Prostate gland (tissue), 2 donors: ENCODE results near the gene SBNO2. TPM values are rescaled to one million over a fixed set of nuclear protein-coding genes. Genes with fewer than 3 reads are reported as not detected.
A peak's percentile ranks its signal among the peaks of the same experiment; 100 is the strongest.

Experiments used
- DNase-seq: peaks from one replicate; pipeline ENCODE4 v3.0.0-alpha.2; 2019; ENCODE audit warnings: low spot score
- H3K27ac ChIP-seq, 2 donors: fragments of 200-600 bp; sonication (generic); 2 replicates each; pipeline ENCODE4 v1.5.1; 2017 to 2019
- H3K27me3 ChIP-seq: fragments of 200-600 bp; sonication (generic); replicated peaks from 2 replicates; pipeline ENCODE4 v1.5.1; 2019; ENCODE audit not compliant: insufficient read depth
- H3K36me3 ChIP-seq, 2 donors: fragments of 200-600 bp; sonication (generic); 1 replicate in 1 of 2; 2 replicates in 1 of 2; pipeline versions ENCODE4 v1.5.1 to v1.8.1; 2017 to 2019
- H3K4me1 ChIP-seq: fragments of 200-600 bp; sonication (generic); replicated peaks from 2 replicates; pipeline ENCODE4 v1.5.1; 2019
- H3K4me3 ChIP-seq, 2 donors: fragments of 200-600 bp; sonication (generic); 2 replicates each; pipeline ENCODE4 v1.5.1; 2017 to 2019
- H3K9me3 ChIP-seq: fragments of 200-600 bp; sonication (generic); 2 replicates; pipeline ENCODE4 v1.5.1; 2017
- CTCF ChIP-seq, 4 experiments: fragments of 200-600 bp in 2 of 4; fragments of 450-650 bp in 2 of 4; sonication (generic) in 2 of 4; IDR thresholded peaks; 1 replicate in 3 of 4; 2 replicates in 1 of 4; pipeline ENCODE4 v1.5.1; 2016 to 2019; ENCODE audit warnings: antibody characterized with exemption in 4 of 4, mild to moderate bottlenecking in 2 of 4, moderate library complexity in 2 of 4
- POLR2A ChIP-seq: fragments of 450-650 bp; IDR thresholded peaks from one replicate; pipeline ENCODE4 v1.6.1; 2016; ENCODE audit warnings: antibody characterized with exemption, mild to moderate bottlenecking
- POLR2AphosphoS5 ChIP-seq: sonication (generic); formaldehyde crosslinking; IDR thresholded peaks from one replicate; pipeline ENCODE4 v1.6.1; 2017; ENCODE audit warnings: antibody characterized with exemption
- WGBS: methylation state at CpG from one replicate; pipeline ENCODE4 v1.1.5; 2018; 5-methylcytosine and 5-hydroxymethylcytosine counted together
- intact Hi-C: fragments of 100-400 bp; cut with DNase I; formaldehyde crosslinking; loops from one replicate; pipeline ENCODE4 v1.14.2; 2022
- total RNA-seq, 2 donors: library from RNA; depleted of rRNA; stranded (reverse); fragments of >200 nt; gene quantifications; one replicate each; pipeline ENCODE4 v1.1.0, GENCODE V29; 2016

SBNO2 gene
- total RNA-seq, 2 donors from 2014 or later = 32.5 to 79.9 TPM

- intact Hi-C loops = no loop called here
- no peak for TF ChIP-seq CTCF (IDR thresholded peaks at IDR 0.05)
- TF ChIP-seq POLR2A = no peak
- TF ChIP-seq POLR2AphosphoS5 = no peak
- whole genome bisulfite sequencing = 69% methylated on average over 22 of the region's 38 CpGs
Observed at GRCh38 chr19:1085676-1086442, 88.2 kb downstream of the SBNO2 start.

GRCh38 chr19:1085053-1085658, 88.9 kb downstream of the SBNO2 start:
- Histone ChIP-seq H3K9me3 (no peaks in the 10 kb centered on the region), H3K4me1 (no peaks in the 10 kb centered on the region), H3K27ac (no peak overlapping the region), H3K4me3 (no peak overlapping the region), H3K36me3 (no peaks in the 10 kb centered on the region), H3K27me3 (no peaks in the 10 kb centered on the region)
- no peak for DNase-seq
- 52% methylated on average over 8 of the region's 8 CpGs for WGBS
- no peak for TF ChIP-seq POLR2A
- intact Hi-C loops = no loop called here

More at GRCh38 chr19:1085676-1086442, 88.2 kb downstream of the SBNO2 start:
- Histone ChIP-seq H3K4me3 (no peak overlapping the region), H3K9me3 (no peaks in the 10 kb centered on the region), H3K4me1 (no peaks in the 10 kb centered on the region), H3K27me3 (no peaks in the 10 kb centered on the region), H3K36me3 (no peaks in the 10 kb centered on the region), H3K27ac (no peak overlapping the region)
- DNase-seq = no peak

- intact Hi-C loops = no loop called here
- DNase-seq = no peak
- no peak overlapping the region for H3K4me3 ChIP-seq
Observed at GRCh38 chr19:1084024-1084868, 89.8 kb downstream of the SBNO2 start.

GRCh38 chr19:1082928-1083816, 90.9 kb downstream of the SBNO2 start:
- TF ChIP-seq POLR2A (no peak), POLR2AphosphoS5 (no peak), CTCF (IDR thresholded peaks at IDR 0.05) (no peak)
- DNase-seq = no peak

More at GRCh38 chr19:1084024-1084868, 89.8 kb downstream of the SBNO2 start:
- H3K27ac ChIP-seq = no peak overlapping the region
- WGBS = 61% methylated on average over 35 of the region's 43 CpGs
- no peaks in the 10 kb centered on the region for H3K27me3 ChIP-seq
- H3K9me3 ChIP-seq = no peaks in the 10 kb centered on the region
- H3K4me1 ChIP-seq = no peaks in the 10 kb centered on the region
- TF ChIP-seq POLR2AphosphoS5 (no peak), CTCF (IDR thresholded peaks at IDR 0.05) (no peak), POLR2A (no peak)
- H3K36me3 ChIP-seq = no peaks in the 10 kb centered on the region

More at GRCh38 chr19:1082928-1083816, 90.9 kb downstream of the SBNO2 start:
- Histone ChIP-seq H3K27me3 (no peaks in the 10 kb centered on the region), H3K4me1 (no peaks in the 10 kb centered on the region), H3K36me3 (no peaks in the 10 kb centered on the region), H3K27ac (peak overlapping the region in 1 of 2 donors; percentile 2), H3K9me3 (no peaks in the 10 kb centered on the region), H3K4me3 (peak overlapping the region in 1 of 2 donors; percentile 29)
- 83% methylated on average over 59 of the region's 59 CpGs for WGBS
- intact Hi-C loops = no loop called here
